H1 (cell line): Measurements from ENCODE around the gene MCF2L2. TPM values are rescaled to one million over a fixed set of nuclear protein-coding genes. Genes with fewer than 3 reads are reported as not detected.

ENCODE experiments used
- CTCF ChIA-PET: fragments of 300-600 bp; sonication (Branson Sonifier 250); formaldehyde crosslinking; loops from one replicate; lab custom pipeline; 2021; ENCODE audit not compliant: partially characterized antibody; lab: Charles Lee
- POLR2A ChIA-PET: fragments of 300-600 bp; sonication (Branson Sonifier 250); formaldehyde crosslinking; loops from one replicate; lab custom pipeline; 2021; ENCODE audit warnings: inconsistent platforms; ENCODE audit not compliant: partially characterized antibody; lab: Charles Lee
- DNase-seq, 2 experiments: peaks; one replicate each; pipeline versions ENCODE4 v3.0.0 to v3.0.0-alpha.2; 2010 to 2022; ENCODE audit warnings: low spot score in 2 of 2, low read depth in 1 of 2, mixed read lengths in 1 of 2
- FAIRE-seq: peaks from 2 replicates; lab custom pipeline; 2011; peaks lifted over from hg19 to GRCh38; lab: Jason Lieb, UNC
- H2AFZ ChIP-seq: 2 replicates; pipeline ENCODE4 v1.8.1; 2012; ENCODE audit warnings: low read length, inconsistent platforms
- H2AK5ac ChIP-seq: 2 replicates; pipeline ENCODE4 v1.6.1; 2013; ENCODE audit warnings: low read depth, low read length
- H2BK120ac ChIP-seq: replicated peaks from 2 replicates; pipeline ENCODE3; 2013; ENCODE audit warnings: low read depth, low read length, inconsistent platforms
- H2BK12ac ChIP-seq: 2 replicates; pipeline ENCODE4 v1.6.1; 2013; ENCODE audit warnings: low read depth, low read length
- H2BK15ac ChIP-seq: 2 replicates; pipeline ENCODE4 v1.6.1; 2013; ENCODE audit warnings: low read length
- H2BK20ac ChIP-seq: 2 replicates; pipeline ENCODE4 v1.6.1; 2013; ENCODE audit warnings: low read length
- H2BK5ac ChIP-seq: 2 replicates; pipeline ENCODE4 v1.6.1; 2013; ENCODE audit warnings: low read depth, low read length
- H3K14ac ChIP-seq: 2 replicates; pipeline ENCODE4 v1.6.1; 2013; ENCODE audit warnings: inconsistent platforms; ENCODE audit not compliant: insufficient read length
- H3K18ac ChIP-seq: 2 replicates; pipeline ENCODE4 v1.6.1; 2013; ENCODE audit warnings: low read length; ENCODE audit errors: extremely low read depth
- H3K23ac ChIP-seq: 2 replicates; pipeline ENCODE4 v1.6.1; 2013; ENCODE audit warnings: inconsistent platforms; ENCODE audit not compliant: insufficient read length
- H3K23me2 ChIP-seq: 2 replicates; pipeline ENCODE4 v1.6.1; 2013; ENCODE audit warnings: low read depth, low read length
- H3K27ac ChIP-seq: 2 replicates; pipeline ENCODE4 v1.6.1; 2011; ENCODE audit warnings: low read depth, low read length, inconsistent platforms
- H3K27me3 ChIP-seq, 4 experiments: replicated peaks in 1 of 4; 1 replicate in 1 of 4; 2 replicates in 3 of 4; pipeline versions ENCODE4 v1.6.1 to v1.8.1; 2011 to 2013; ENCODE audit warnings: low read length in 3 of 4, mild to moderate bottlenecking in 3 of 4, inconsistent platforms in 2 of 4, mixed read lengths in 2 of 4, moderate library complexity in 1 of 4; ENCODE audit not compliant: control insufficient read depth in 3 of 4, insufficient read depth in 3 of 4; ENCODE audit errors: extremely low read depth in 1 of 4
- H3K36me3 ChIP-seq, 4 experiments: 2 replicates each; pipeline versions ENCODE4 v1.6.1 to v1.8.1; 2011 to 2013; ENCODE audit warnings: mild to moderate bottlenecking in 4 of 4, low read length in 3 of 4, moderate library complexity in 2 of 4, control low read depth in 1 of 4, inconsistent platforms in 1 of 4; ENCODE audit not compliant: insufficient read depth in 4 of 4, control insufficient read depth in 2 of 4
- H3K4ac ChIP-seq: replicated peaks from 2 replicates; pipeline ENCODE3; 2013; ENCODE audit warnings: low read length, low read depth, mixed read lengths, inconsistent platforms; ENCODE audit not compliant: insufficient read length
- H3K4me1 ChIP-seq, 4 experiments: replicated peaks in 1 of 4; 1 replicate in 1 of 4; 2 replicates in 3 of 4; pipeline versions ENCODE4 v1.6.1 to v1.8.1; 2011 to 2013; ENCODE audit warnings: low read length in 3 of 4, inconsistent platforms in 2 of 4, mixed read lengths in 1 of 4; ENCODE audit not compliant: insufficient read depth in 4 of 4, control insufficient read depth in 3 of 4
- H3K4me2 ChIP-seq, 2 experiments: 2 replicates each; pipeline versions ENCODE4 v1.6.1 to v1.8.1; 2011 to 2013; ENCODE audit warnings: low read depth in 2 of 2, low read length in 2 of 2, control low read depth in 1 of 2, inconsistent platforms in 1 of 2, mild to moderate bottlenecking in 1 of 2; ENCODE audit not compliant: insufficient read depth in 1 of 2
- H3K4me3 ChIP-seq, 4 experiments: fragments of 200-600, 300-600 bp in 1 of 4; sonication (generic), shearing (Covaris generic), sonication (Bioruptor Twin) in 1 of 4; 2 replicates each; pipeline versions ENCODE4 v1.5.1 to v1.8.1; 2011 to 2016; ENCODE audit warnings: low read length in 4 of 4, low read depth in 3 of 4, control low read depth in 2 of 4, inconsistent platforms in 2 of 4, mild to moderate bottlenecking in 2 of 4, mixed read lengths in 1 of 4, moderate library complexity in 1 of 4; ENCODE audit not compliant: insufficient read depth in 2 of 4; ENCODE audit errors: extremely low read depth in 1 of 4
- H3K56ac ChIP-seq: replicated peaks from 2 replicates; pipeline ENCODE3; 2013; ENCODE audit warnings: low read depth, mild to moderate bottlenecking, mixed read lengths, low read length, inconsistent platforms; ENCODE audit not compliant: insufficient read length
- H3K79me1 ChIP-seq: 2 replicates; pipeline ENCODE4 v1.6.1; 2013; ENCODE audit warnings: low read depth, low read length, control low read depth
- H3K79me2 ChIP-seq, 2 experiments: 2 replicates each; pipeline versions ENCODE4 v1.6.1 to v1.8.1; 2012 to 2013; ENCODE audit warnings: low read length in 2 of 2, mild to moderate bottlenecking in 2 of 2, inconsistent platforms in 1 of 2; ENCODE audit not compliant: insufficient read depth in 2 of 2, control insufficient read depth in 1 of 2
- H3K9ac ChIP-seq, 4 experiments: replicated peaks in 1 of 4; 1 replicate in 1 of 4; 2 replicates in 3 of 4; pipeline versions ENCODE4 v1.6.1 to v1.8.1; 2011 to 2013; ENCODE audit warnings: low read depth in 3 of 4, low read length in 3 of 4, control low read depth in 2 of 4, mild to moderate bottlenecking in 2 of 4, moderate library complexity in 2 of 4, inconsistent platforms in 1 of 4; ENCODE audit errors: extremely low read depth in 1 of 4
- H3K9me3 ChIP-seq, 2 experiments: 2 replicates each; pipeline versions ENCODE4 v1.6.1 to v1.8.1; 2012 to 2013; ENCODE audit warnings: mild to moderate bottlenecking in 2 of 2, moderate library complexity in 2 of 2, control low read depth in 1 of 2, inconsistent platforms in 1 of 2, low read depth in 1 of 2, low read length in 1 of 2, mixed read lengths in 1 of 2; ENCODE audit not compliant: insufficient read depth in 2 of 2
- H4K20me1 ChIP-seq, 2 experiments: replicated peaks in 1 of 2; 2 replicates each; pipeline versions ENCODE3 to v1.8.1; 2011 to 2013; ENCODE audit warnings: inconsistent platforms in 2 of 2, low read length in 2 of 2, mild to moderate bottlenecking in 1 of 2; ENCODE audit not compliant: insufficient read depth in 2 of 2, control insufficient read depth in 1 of 2
- H4K5ac ChIP-seq: 2 replicates; pipeline ENCODE4 v1.6.1; 2013; ENCODE audit warnings: low read length, low read depth, mixed read lengths, inconsistent platforms; ENCODE audit not compliant: insufficient read length
- H4K8ac ChIP-seq: 2 replicates; pipeline ENCODE4 v1.8.0; 2013; ENCODE audit warnings: mild to moderate bottlenecking, moderate library complexity, low read length, inconsistent platforms; ENCODE audit not compliant: insufficient read depth; ENCODE audit errors: extremely low read depth
- H4K91ac ChIP-seq: replicated peaks from 2 replicates; pipeline ENCODE3; 2013; ENCODE audit warnings: low read length, mixed read lengths, inconsistent platforms; ENCODE audit not compliant: insufficient read length
- FOSL1 ChIP-seq: IDR thresholded peaks from 2 replicates; pipeline ENCODE4 v1.6.1; 2011; ENCODE audit warnings: mild to moderate bottlenecking, low read depth, low read length, moderate library complexity; ENCODE audit not compliant: insufficient read depth
- MAX ChIP-seq: IDR thresholded peaks from 2 replicates; pipeline ENCODE4 v1.6.1; 2012; ENCODE audit warnings: inconsistent platforms
- WGBS, 2 experiments: shearing (Covaris generic) in 1 of 2; methylation state at CpG; one replicate each; pipeline versions ENCODE4 v1.1.6 to v1.1.7; 2013 to 2015; ENCODE audit warnings: low lambda C conversion rate in 2 of 2, mixed read lengths in 2 of 2, inconsistent platforms in 1 of 2, low coverage in 1 of 2, missing lambda C conversion rate in 1 of 2; ENCODE audit not compliant: insufficient replicate concordance in 2 of 2, insufficient coverage in 1 of 2, insufficient read length in 1 of 2; ENCODE audit errors: extremely low coverage in 1 of 2, missing lambda C conversion rate in 1 of 2; 5-methylcytosine and 5-hydroxymethylcytosine counted together
- polyA plus RNA-seq, 7 experiments: library from polyadenylated mRNA; depleted of rRNA in 3 of 7; stranded (reverse) in 5 of 7; unstranded in 2 of 7; fragments of >200 nt in 5 of 7; fragments of 200-250 nt in 2 of 7; gene quantifications; 1 replicate in 5 of 7; 2 replicates in 1 of 7; 4 replicates in 1 of 7; pipeline versions ENCODE4 v1.2.1 to v1.2.3, GENCODE V29; 2011 to 2013; ENCODE audit warnings: missing spikeins in 2 of 7, mixed read lengths in 2 of 7
- total RNA-seq: library from RNA; stranded (reverse); fragmentation: NEBNext Ultra II Directional; extraction: Animal tissue kit (Norgen Biotek cat#: 25700); gene quantifications from 2 replicates; pipeline ENCODE4 v1.2.1, GENCODE V29; 2021

Gene MCF2L2
- total and polyA plus RNA-seq, 2 of the 8 experiments (the other 6 are each of a cell fraction or from before 2014, with no cell fraction given) = 4.1 to 13.7 TPM

- no peak overlapping the region for H4K8ac ChIP-seq
- H2BK5ac ChIP-seq = no peak overlapping the region
- H3K36me3 ChIP-seq = no peaks in the 10 kb centered on the region
- H3K9ac ChIP-seq = no peak overlapping the region
- no peak overlapping the region for H2BK120ac ChIP-seq
- H2AK5ac ChIP-seq = no peak overlapping the region
- H3K4me1 ChIP-seq = peaks cover 7 to 26% (median 19%) of the 10 kb centered on the region in 4 experiments; a peak in 6 of 7 replicates
- H2BK20ac ChIP-seq = no peak overlapping the region
- no peak overlapping the region for H3K4me3 ChIP-seq
- FAIRE-seq (no peak), DNase-seq (no peak)
- CTCF ChIA-PET = interaction anchor here (1.0 kb wide), 1 partner anchor 11 kb away, joined by 3 read pairs; the partner anchor contains the start of gene MCF2L2
- H4K20me1 ChIP-seq = no peaks in the 10 kb centered on the region
- no peak overlapping the region for H3K18ac ChIP-seq
- H3K79me1 ChIP-seq = no peaks in the 10 kb centered on the region
- H3K27ac ChIP-seq = no peak overlapping the region
- H3K9me3 ChIP-seq = no peaks in the 10 kb centered on the region
- TF ChIP-seq FOSL1 (no peak), MAX (no peak)
- H3K4me2 ChIP-seq = no peak overlapping the region
- peaks cover 2% of the 10 kb centered on the region; the same call in 1 of the 2 replicates for H3K23me2 ChIP-seq
- no peak overlapping the region for H3K4ac ChIP-seq
- WGBS, 2 experiments = 89% methylated on average over 3 of the region's 3 CpGs; no CpG with 5 or more reads in 1 of the 2 experiments
- POLR2A ChIA-PET = interaction anchor here (3.6 kb wide), 1 partner anchor 11 kb away, joined by 11 read pairs; the partner anchor contains the start of gene MCF2L2
- H3K79me2 ChIP-seq = no peaks in the 10 kb centered on the region
- no peak overlapping the region for H2BK12ac ChIP-seq
- no peak overlapping the region for H4K5ac ChIP-seq
- H3K23ac ChIP-seq = no peak overlapping the region
- no peak overlapping the region for H4K91ac ChIP-seq
- H3K14ac ChIP-seq = no peak overlapping the region
- H2AFZ ChIP-seq = no peak overlapping the region
- H3K27me3 ChIP-seq = no peaks in the 10 kb centered on the region; a peak in 1 of 7 replicates
- H3K56ac ChIP-seq = no peak overlapping the region
- H2BK15ac ChIP-seq = no peak overlapping the region
Measured at GRCh38 chr3:183439515-183439914, 11.1 kb upstream of the MCF2L2 start.
